ENCODE results near the gene SKI.

The SKI gene

GRCh38 chr1:2339206-2340085 lies 111.3 kb downstream of the SKI start:
- Histone ChIP-seq H3K4me1 (ENCODE audit: insufficient read depth, low read length) (no peaks in the 10 kb centered on the region), H3K9ac (ENCODE audit: low read depth, low read length) (no peak overlapping the region), H4K20me1 (ENCODE audit: insufficient read depth, low read length) (0 out of 2 replicates have a peak, but pooled peaks cover 5% of the 10 kb centered on the region), H2AFZ (ENCODE audit: low read depth, low read length) (no peak overlapping the region), H3K36me3 (ENCODE audit: insufficient read depth, low read length) (no peaks in the 10 kb centered on the region), H3K9me3 (ENCODE audit: insufficient read depth, low read length, severe bottlenecking) (no peaks in the 10 kb centered on the region), H3K79me2 (ENCODE audit: insufficient read depth, low read length) (no peaks in the 10 kb centered on the region), H3K4me2 (ENCODE audit: insufficient read depth, low read length) (no peak overlapping the region), H3K27ac (ENCODE audit: low read length) (no peak overlapping the region), H3K4me3 (ENCODE audit: low read depth in 1 of 2, low read length in 2 of 2) (no peak overlapping the region), H3K27me3 (ENCODE audit: insufficient read depth, low read length, poor library complexity) (no peaks in the 10 kb centered on the region)
- DNase-seq (no peak), ATAC-seq (ENCODE audit: insufficient read depth, low read depth) (no peak)
- TF ChIP-seq, protein P1, sequence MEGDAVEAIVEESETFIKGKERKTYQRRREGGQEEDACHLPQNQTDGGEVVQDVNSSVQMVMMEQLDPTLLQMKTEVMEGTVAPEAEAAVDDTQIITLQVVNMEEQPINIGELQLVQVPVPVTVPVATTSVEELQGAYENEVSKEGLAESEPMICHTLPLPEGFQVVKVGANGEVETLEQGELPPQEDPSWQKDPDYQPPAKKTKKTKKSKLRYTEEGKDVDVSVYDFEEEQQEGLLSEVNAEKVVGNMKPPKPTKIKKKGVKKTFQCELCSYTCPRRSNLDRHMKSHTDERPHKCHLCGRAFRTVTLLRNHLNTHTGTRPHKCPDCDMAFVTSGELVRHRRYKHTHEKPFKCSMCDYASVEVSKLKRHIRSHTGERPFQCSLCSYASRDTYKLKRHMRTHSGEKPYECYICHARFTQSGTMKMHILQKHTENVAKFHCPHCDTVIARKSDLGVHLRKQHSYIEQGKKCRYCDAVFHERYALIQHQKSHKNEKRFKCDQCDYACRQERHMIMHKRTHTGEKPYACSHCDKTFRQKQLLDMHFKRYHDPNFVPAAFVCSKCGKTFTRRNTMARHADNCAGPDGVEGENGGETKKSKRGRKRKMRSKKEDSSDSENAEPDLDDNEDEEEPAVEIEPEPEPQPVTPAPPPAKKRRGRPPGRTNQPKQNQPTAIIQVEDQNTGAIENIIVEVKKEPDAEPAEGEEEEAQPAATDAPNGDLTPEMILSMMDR (IDR thresholded peaks at IDR 0.05; ENCODE audit: borderline replicate concordance, extremely low read depth, low read length, poor library complexity, severe bottlenecking), result no peak
- no peak for TF ChIP-seq EZH2 (IDR thresholded peaks at IDR 0.05; ENCODE audit: borderline replicate concordance, low read depth, low read length, severe bottlenecking)

DNA sequence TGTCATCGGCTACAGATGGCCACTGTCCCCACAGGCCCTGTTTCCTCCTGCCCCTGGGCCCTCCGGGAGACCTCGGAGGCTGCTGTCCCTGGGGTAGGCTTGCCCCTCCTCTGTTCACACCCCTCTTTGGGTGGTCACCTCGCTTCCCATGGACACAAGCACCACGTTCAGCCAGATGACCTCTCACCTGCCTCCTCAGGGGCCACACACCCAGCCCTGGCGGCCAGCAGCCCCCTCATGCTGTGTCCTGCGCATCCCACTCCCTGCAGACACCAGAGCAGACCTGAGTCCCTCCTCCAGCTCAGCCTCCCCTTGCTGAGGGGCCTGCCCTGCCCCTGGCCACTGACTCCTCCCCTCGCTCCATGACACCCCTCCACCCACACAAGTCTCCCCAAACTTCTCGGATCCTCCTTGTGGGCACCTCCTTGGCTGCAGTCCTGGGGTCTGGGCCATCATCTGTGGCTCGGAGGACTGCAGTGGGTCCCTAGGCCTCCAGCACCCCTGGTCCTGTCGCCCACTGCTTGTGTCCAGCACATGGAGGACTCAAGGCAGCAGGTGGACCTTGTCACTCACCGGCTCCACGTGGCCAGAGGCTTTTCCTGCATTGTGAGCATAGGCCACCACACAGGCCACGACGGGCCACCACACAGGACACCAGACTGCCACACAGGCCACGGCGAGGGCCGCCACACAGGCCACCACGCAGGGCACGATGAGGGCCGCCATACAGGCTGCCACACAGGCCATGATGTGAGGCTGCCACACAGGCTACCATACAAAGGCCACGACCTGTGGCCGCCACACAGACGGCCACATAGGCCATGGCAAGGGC lies 112.2 kb downstream of the SKI start:
- Histone ChIP-seq H3K4me2 (ENCODE audit: insufficient read depth, low read length) (no peak overlapping the region), H3K79me2 (ENCODE audit: insufficient read depth, low read length) (no peaks in the 10 kb centered on the region), H3K9ac (ENCODE audit: low read depth, low read length) (no peak overlapping the region), H3K9me3 (ENCODE audit: insufficient read depth, low read length, severe bottlenecking) (no peaks in the 10 kb centered on the region), H3K36me3 (ENCODE audit: insufficient read depth, low read length) (no peaks in the 10 kb centered on the region), H3K4me3 (ENCODE audit: low read depth in 1 of 2, low read length in 2 of 2) (no peak overlapping the region), H4K20me1 (ENCODE audit: insufficient read depth, low read length) (0 out of 2 replicates have a peak, but pooled peaks cover 5% of the 10 kb centered on the region), H3K27ac (ENCODE audit: low read length) (no peak overlapping the region), H2AFZ (ENCODE audit: low read depth, low read length) (no peak overlapping the region), H3K4me1 (ENCODE audit: insufficient read depth, low read length) (no peaks in the 10 kb centered on the region), H3K27me3 (ENCODE audit: insufficient read depth, low read length, poor library complexity) (no peaks in the 10 kb centered on the region)
- DNase-seq, result no peak
- TF ChIP-seq EZH2 (IDR thresholded peaks at IDR 0.05; ENCODE audit: borderline replicate concordance, low read depth, low read length, severe bottlenecking), result no peak
- TF ChIP-seq, protein P1 (IDR thresholded peaks at IDR 0.05; ENCODE audit: borderline replicate concordance, extremely low read depth, low read length, poor library complexity, severe bottlenecking), result no peak
- ATAC-seq (ENCODE audit: insufficient read depth, low read depth), result no peak

- Histone ChIP-seq H3K4me1 (ENCODE audit: insufficient read depth, low read length) (no peaks in the 10 kb centered on the region), H3K27ac (ENCODE audit: low read length) (no peak overlapping the region), H4K20me1 (ENCODE audit: insufficient read depth, low read length) (0 out of 2 replicates have a peak, but pooled peaks cover 5% of the 10 kb centered on the region), H2AFZ (ENCODE audit: low read depth, low read length) (no peak overlapping the region), H3K9me3 (ENCODE audit: insufficient read depth, low read length, severe bottlenecking) (no peaks in the 10 kb centered on the region), H3K36me3 (ENCODE audit: insufficient read depth, low read length) (no peaks in the 10 kb centered on the region), H3K79me2 (ENCODE audit: insufficient read depth, low read length) (no peaks in the 10 kb centered on the region), H3K27me3 (ENCODE audit: insufficient read depth, low read length, poor library complexity) (no peaks in the 10 kb centered on the region), H3K4me2 (ENCODE audit: insufficient read depth, low read length) (no peak overlapping the region), H3K9ac (ENCODE audit: low read depth, low read length) (no peak overlapping the region), H3K4me3 (ENCODE audit: low read depth in 1 of 2, low read length in 2 of 2) (no peak overlapping the region)
- no peak for TF ChIP-seq EZH2 (IDR thresholded peaks at IDR 0.05; ENCODE audit: borderline replicate concordance, low read depth, low read length, severe bottlenecking)
- TF ChIP-seq, protein P1 (IDR thresholded peaks at IDR 0.05; ENCODE audit: borderline replicate concordance, extremely low read depth, low read length, poor library complexity, severe bottlenecking), result no peak
- DNase-seq, result no peak
- ATAC-seq (ENCODE audit: insufficient read depth, low read depth), result no peak
These were observed 112.8 kb downstream of the SKI start for GRCh38 chr1:2340918-2341254.
